ENCODE data around the gene HBP1.

GRCh38 chr7:107242267-107242666, 73.5 kb downstream of the HBP1 start:
- TF ChIP-seq POLR2A (IDR thresholded peaks at IDR 0.05) (no peak), CTCF (IDR thresholded peaks at IDR 0.05) (no peak)

Data from thyroid gland (tissue), 4 donors.